Stimulated activated CD8-positive, alpha-beta memory T cell treated with anti-CD3 and anti-CD28 coated beads, Interleukin-4, amount 100 ng/mL, for 1 hour (primary cell): ENCODE results near the gene TFEB.

Experiments used
- DNase-seq, 2 donors: peaks; one replicate each; pipeline ENCODE4 v3.0.0-alpha.2; 2020; ENCODE audit warnings: low read depth in 2 of 2, low spot score in 1 of 2

TFEB gene

GRCh38 chr6:41655176-41655575, 80.2 kb downstream of the TFEB start:
- DNase-seq = no peak

GRCh38 chr6:41654698-41655151, 80.7 kb downstream of the TFEB start:
- no peak for DNase-seq

- no peak for DNase-seq
Observed at GRCh38 chr6:41654151-41654697, 81.2 kb downstream of the TFEB start.

GRCh38 chr6:41653691-41654090, 81.7 kb downstream of the TFEB start:
- no peak for DNase-seq

GRCh38 chr6:41652866-41653652, 82.3 kb downstream of the TFEB start:
- DNase-seq = no peak

GRCh38 chr6:41651962-41652657, 83.3 kb downstream of the TFEB start:
- DNase-seq = no peak

- DNase-seq = no peak
Observed at GRCh38 chr6:41651246-41651961, 84.0 kb downstream of the TFEB start.

GRCh38 chr6:41650120-41650519, 85.3 kb downstream of the TFEB start:
- DNase-seq = no peak

GRCh38 chr6:41649596-41649995, 85.8 kb downstream of the TFEB start:
- no peak for DNase-seq

- DNase-seq = no peak
Observed at GRCh38 chr6:41648921-41649320, 86.5 kb downstream of the TFEB start.

- DNase-seq = no peak
Observed at GRCh38 chr6:41648070-41648585, 87.3 kb downstream of the TFEB start.

GRCh38 chr6:41647061-41647511, 88.3 kb downstream of the TFEB start:
- no peak for DNase-seq

GRCh38 chr6:41646026-41646795, 89.2 kb downstream of the TFEB start:
- no peak for DNase-seq

- no peak for DNase-seq
Observed at GRCh38 chr6:41645007-41645618, 90.3 kb downstream of the TFEB start.

GRCh38 chr6:41644297-41644879, 91.0 kb downstream of the TFEB start:
- DNase-seq = no peak

GRCh38 chr6:41643899-41644269, 91.5 kb downstream of the TFEB start:
- no peak for DNase-seq

- DNase-seq = no peak
Observed at GRCh38 chr6:41642960-41643898, 92.2 kb downstream of the TFEB start.

- no peak for DNase-seq
Observed at GRCh38 chr6:41642090-41642959, 93.1 kb downstream of the TFEB start.
